ENCODE data around the gene GALNT12.

DNA sequence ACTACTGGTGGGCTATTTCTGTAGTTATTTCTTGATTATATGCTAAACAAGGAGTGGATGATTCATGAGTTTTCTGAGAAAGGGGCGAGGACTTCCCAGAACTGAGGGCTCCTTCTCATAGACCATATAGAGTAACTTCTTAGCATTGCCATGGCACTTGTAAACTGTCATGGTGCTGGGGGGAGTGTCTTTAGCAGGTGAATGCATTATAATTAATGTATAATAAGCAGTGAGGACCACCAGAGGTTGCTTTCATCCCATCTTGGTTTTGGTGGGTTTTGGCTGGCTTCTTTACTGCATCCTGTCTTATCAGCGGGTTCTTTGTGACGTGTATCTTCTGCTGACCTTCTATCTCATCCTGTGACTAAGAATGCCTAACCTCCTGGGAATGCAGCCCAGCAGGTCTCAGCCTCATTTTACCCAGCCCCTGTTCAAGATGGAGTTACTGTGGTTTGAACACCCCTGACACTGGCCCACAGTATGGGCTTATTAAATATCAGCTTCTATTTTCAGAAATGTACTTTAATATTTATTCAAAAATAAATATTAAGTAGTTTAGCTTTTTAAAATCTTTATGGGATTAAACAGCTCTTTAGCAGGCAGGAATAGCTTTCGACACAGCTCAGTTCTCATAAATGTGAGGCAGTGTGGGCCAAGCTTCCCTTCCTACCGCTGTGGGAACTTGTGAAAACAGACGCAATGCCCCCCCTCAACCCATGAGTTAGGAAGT lies 44.4 kb downstream of the GALNT12 start:
- TF ChIP-seq CREB1 (IDR thresholded peaks at IDR 0.05; ENCODE audit: low read depth) (no peak), FOXM1 (IDR thresholded peaks at IDR 0.05; ENCODE audit: borderline replicate concordance, low read depth) (no peak), RAD21 (IDR thresholded peaks at IDR 0.05; ENCODE audit: low read depth) (no peak), EP300 (IDR thresholded peaks at IDR 0.05; ENCODE audit: borderline replicate concordance) (no peak), REST (IDR thresholded peaks at IDR 0.05; ENCODE audit: low read depth) (no peak), CEBPB (IDR thresholded peaks at IDR 0.05) (no peak), TAF1 (IDR thresholded peaks at IDR 0.05; ENCODE audit: low read depth) (no peak), MAX (IDR thresholded peaks at IDR 0.05) (no peak), YY1 (IDR thresholded peaks at IDR 0.05; ENCODE audit: low read depth) (no peak), EGR1 (IDR thresholded peaks at IDR 0.05) (no peak), TEAD4 (IDR thresholded peaks at IDR 0.05) (no peak)
